Measurements from ENCODE around the gene EXOG.

The EXOG gene

GRCh38 chr3:38560284-38560683, 64.1 kb downstream of the EXOG start:
- H3K27me3 ChIP-seq, result no peaks in the 10 kb centered on the region
- H3K36me3 ChIP-seq, result no peaks in the 10 kb centered on the region
- no peak for DNase-seq
- H3K4me3 ChIP-seq (ENCODE audit: low read depth, low read length), result no peak overlapping the region
- H3K4me1 ChIP-seq, result no peaks in the 10 kb centered on the region
- no peak for TF ChIP-seq CTCF (IDR thresholded peaks at IDR 0.05; ENCODE audit: low read depth, low read length)
- H3K9me3 ChIP-seq, result no peaks in the 10 kb centered on the region

GRCh38 chr3:38560996-38561717, 65.0 kb downstream of the EXOG start:
- DNase-seq, result no peak
- Histone ChIP-seq H3K27me3 (no peaks in the 10 kb centered on the region), H3K36me3 (no peaks in the 10 kb centered on the region), H3K4me1 (no peaks in the 10 kb centered on the region), H3K4me3 (ENCODE audit: low read depth, low read length) (no peak overlapping the region), H3K9me3 (no peaks in the 10 kb centered on the region)
- TF ChIP-seq CTCF (IDR thresholded peaks at IDR 0.05; ENCODE audit: low read depth, low read length), result no peak

GRCh38 chr3:38561746-38562466, 65.8 kb downstream of the EXOG start:
- Histone ChIP-seq H3K4me3 (ENCODE audit: low read depth, low read length) (no peak overlapping the region), H3K9me3 (no peaks in the 10 kb centered on the region), H3K4me1 (no peaks in the 10 kb centered on the region), H3K27me3 (no peaks in the 10 kb centered on the region), H3K36me3 (no peaks in the 10 kb centered on the region)
- no peak for DNase-seq
- TF ChIP-seq CTCF (IDR thresholded peaks at IDR 0.05; ENCODE audit: low read depth, low read length), result no peak

- Histone ChIP-seq H3K4me1 (no peaks in the 10 kb centered on the region), H3K9me3 (no peaks in the 10 kb centered on the region), H3K27me3 (no peaks in the 10 kb centered on the region), H3K4me3 (ENCODE audit: low read depth, low read length) (no peak overlapping the region), H3K36me3 (no peaks in the 10 kb centered on the region)
- no peak for TF ChIP-seq CTCF (IDR thresholded peaks at IDR 0.05; ENCODE audit: low read depth, low read length)
- no peak for DNase-seq
Measured at GRCh38 chr3:38562467-38562925, 66.4 kb downstream of the EXOG start.

- Histone ChIP-seq H3K36me3 (no peaks in the 10 kb centered on the region), H3K4me3 (ENCODE audit: low read depth, low read length) (no peak overlapping the region), H3K9me3 (no peaks in the 10 kb centered on the region), H3K4me1 (no peaks in the 10 kb centered on the region), H3K27me3 (no peaks in the 10 kb centered on the region)
- DNase-seq, result no peak
- no peak for TF ChIP-seq CTCF (IDR thresholded peaks at IDR 0.05; ENCODE audit: low read depth, low read length)
Measured at GRCh38 chr3:38563070-38563885, 67.1 kb downstream of the EXOG start.

Data from BE2C (cell line).